Brain pericyte (primary cell): ENCODE measurements around the gene ZNRF2.
"Not testable (repeated sequence)": the region's sequence is repeated elsewhere in the genome, so short reads cannot be mapped to it uniquely, and the experiment has no call there.

ENCODE experiments used
- DNase-seq: peaks from one replicate; pipeline ENCODE4 v3.0.0-alpha.2; 2012; ENCODE audit warnings: low read depth, low spot score

ZNRF2 gene

GRCh38 chr7:30260246-30260768, 24.1 kb upstream of the ZNRF2 start:
- no peak for DNase-seq

GRCh38 chr7:30263090-30263710, 21.2 kb upstream of the ZNRF2 start:
- DNase-seq = no peak

GRCh38 chr7:30264052-30264451, 20.3 kb upstream of the ZNRF2 start:
- no peak for DNase-seq

DNA sequence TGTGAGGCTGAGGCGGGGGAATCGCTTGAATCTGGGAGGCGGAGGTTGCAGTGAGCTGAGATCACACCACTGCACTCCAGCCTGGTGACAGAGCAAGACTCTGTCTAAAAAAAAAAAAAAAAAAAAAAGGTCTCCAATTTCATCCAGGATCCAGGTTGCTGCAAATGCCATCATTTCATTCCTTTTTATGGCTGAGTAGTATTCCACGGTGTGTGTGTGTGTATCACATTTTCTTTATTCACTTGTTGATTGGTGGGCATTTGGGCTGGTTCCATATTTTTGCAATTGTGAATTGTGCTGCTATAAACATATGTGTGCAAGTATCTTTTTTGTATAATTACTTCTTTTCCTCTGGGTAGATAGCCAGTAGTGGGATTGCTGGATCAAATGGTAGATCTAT, 19.2 kb upstream of the ZNRF2 start:
- DNase-seq = not testable (repeated sequence)

DNA sequence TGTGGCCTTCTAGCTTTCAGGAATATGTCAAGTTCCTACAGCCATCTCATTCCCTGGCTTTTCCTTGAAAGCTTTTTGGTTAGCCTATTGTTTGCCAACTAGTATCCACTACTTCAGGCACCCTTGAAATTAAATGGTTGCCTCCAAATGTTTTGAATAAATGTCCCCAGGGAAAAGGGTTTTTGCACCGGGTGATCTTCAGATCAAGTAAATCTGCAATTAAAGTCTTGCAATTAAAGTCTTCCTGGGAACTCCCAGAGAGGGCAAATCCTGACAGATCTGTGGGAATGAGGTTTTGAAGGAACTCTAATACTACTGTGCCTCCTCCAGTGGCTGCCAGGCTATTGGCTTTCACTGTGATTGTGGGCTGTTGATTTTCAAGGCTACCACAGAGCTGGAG, 17.7 kb upstream of the ZNRF2 start:
- DNase-seq = no peak

DNA sequence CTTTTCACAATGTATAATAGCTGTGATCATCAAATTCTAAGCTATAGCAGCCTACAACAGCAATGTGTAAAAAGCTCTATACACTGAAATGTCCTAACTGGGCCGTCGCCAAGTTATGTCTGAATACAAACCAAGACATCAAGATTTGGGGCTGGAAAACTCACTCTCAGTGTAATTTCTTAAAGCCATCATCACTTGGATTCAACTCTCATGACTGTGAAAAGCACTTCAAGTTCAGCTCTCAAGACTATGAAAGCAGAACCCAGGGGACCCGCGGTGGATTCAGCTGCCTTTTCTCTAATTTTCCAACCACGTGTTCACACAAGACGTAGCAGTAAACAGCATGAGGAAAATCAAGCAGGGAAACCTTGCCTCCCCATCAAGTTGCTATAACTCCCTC, 15.8 kb upstream of the ZNRF2 start:
- no peak for DNase-seq

GRCh38 chr7:30269490-30269889, 14.9 kb upstream of the ZNRF2 start:
- DNase-seq = no peak

- no peak for DNase-seq
Observed at GRCh38 chr7:30270921-30271320, 13.5 kb upstream of the ZNRF2 start.

DNA sequence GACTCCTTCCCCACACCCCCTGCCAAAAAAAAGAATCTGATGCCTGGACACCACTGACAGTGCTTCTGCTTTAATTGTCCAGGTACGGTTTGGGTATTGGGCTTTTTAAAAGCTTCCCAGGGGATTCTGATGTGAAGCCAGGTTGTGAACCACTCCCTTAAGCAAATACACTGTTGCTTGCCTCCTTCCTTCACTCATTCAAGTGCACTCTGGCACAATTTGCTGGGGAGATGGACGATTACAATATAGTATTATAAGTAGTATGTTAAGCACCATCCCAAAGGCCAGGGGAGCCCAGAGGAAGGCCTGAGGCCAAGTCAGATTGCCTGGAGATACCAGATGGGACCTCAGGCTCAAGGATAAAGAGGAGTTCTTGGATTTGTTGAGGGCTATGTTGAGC, 12.3 kb upstream of the ZNRF2 start:
- DNase-seq = no peak

DNA sequence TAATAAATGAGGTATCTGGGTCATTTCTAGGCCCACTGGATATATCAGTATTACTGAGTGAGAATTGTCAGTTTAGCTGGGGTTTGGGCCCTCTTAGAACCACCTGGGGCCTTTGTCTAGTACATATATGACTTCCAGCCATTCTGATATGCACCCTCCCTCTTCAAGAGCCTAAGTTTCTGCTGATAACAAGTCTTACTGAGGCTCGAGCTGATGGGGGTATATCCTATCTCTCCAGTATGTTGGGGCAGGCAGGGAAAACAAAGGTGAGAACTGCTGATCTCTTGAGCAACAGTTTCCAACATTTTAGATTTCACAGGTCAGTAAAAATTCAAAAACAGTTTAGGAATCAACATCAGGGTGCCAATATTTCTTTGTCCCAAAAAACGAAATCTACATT, 10.8 kb upstream of the ZNRF2 start:
- DNase-seq = no peak

GRCh38 chr7:30274641-30275040, 9.8 kb upstream of the ZNRF2 start:
- no peak for DNase-seq

- no peak for DNase-seq
Observed at GRCh38 chr7:30276203-30276900, 8.0 kb upstream of the ZNRF2 start.

GRCh38 chr7:30278376-30278775, 6.0 kb upstream of the ZNRF2 start:
- no peak for DNase-seq

DNA sequence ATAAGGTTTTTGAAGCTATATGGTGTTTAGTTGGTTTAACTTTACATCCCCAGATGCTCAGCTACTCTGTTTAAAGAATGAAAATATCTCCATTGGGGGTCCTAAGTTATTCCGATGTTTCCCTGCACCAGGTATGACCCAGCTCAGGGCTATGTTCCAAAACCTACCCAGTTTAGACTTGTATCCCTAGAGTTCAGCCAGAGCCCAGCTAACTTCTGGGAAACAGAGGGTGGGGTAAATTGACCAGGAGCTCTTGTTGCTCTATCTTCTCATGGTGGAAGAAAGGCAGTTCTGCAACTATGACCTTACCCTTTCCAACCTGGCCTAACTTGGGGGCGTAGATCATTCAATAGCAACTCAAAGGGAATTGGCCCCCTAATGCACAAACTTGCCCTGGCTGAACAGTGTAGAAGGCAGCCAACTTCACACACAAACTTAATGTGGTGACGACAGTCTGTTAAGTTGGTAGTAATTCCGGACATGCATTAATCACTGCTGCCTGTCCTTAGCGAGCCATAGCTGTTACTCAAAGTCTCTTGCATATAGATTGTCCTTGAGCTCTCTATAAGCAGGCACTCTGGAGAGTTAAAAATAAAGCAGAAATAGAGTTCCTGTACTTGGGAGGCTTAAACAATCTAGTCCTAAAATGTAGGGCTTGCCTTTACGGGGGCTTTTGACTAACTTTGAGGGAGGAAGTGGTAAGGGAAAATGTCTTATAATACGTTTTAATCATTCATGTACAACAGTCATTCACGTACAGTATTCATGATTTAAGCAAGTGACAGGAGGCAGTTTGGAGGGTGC, 5.3 kb upstream of the ZNRF2 start:
- DNase-seq = no peak

DNA sequence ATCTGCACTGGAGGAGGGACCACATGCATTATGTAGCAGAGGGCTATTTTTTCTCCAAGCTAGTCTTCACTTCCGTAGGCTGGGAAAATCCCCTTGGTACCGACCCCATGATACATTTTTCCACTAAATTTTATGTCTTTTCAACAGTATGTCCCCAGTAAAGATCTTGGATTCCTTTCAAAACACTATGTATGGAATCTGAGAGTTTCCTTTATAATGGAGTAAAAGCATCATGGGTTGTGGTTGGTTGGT, 4.8 kb upstream of the ZNRF2 start:
- no peak for DNase-seq

DNA sequence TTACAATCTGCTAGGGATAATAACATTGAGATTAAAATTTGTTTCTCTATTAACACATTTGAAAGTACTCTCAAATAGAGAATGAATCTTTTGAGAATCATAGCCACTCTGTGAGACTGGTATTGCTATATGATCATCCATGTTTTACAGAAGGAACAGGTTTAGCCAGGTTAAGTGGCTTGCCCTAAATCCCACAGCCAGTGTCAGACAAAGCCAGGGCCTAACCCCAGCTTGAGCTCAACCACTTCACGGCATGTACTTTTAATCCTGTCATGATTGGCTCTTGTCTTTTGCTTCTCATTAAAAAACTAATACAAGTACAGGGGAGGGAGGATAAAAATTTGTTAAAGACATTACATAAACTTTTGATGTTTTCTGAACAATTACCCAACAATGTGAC, 3.8 kb upstream of the ZNRF2 start:
- DNase-seq = no peak

GRCh38 chr7:30281263-30281662, 3.1 kb upstream of the ZNRF2 start:
- DNase-seq = no peak

DNA sequence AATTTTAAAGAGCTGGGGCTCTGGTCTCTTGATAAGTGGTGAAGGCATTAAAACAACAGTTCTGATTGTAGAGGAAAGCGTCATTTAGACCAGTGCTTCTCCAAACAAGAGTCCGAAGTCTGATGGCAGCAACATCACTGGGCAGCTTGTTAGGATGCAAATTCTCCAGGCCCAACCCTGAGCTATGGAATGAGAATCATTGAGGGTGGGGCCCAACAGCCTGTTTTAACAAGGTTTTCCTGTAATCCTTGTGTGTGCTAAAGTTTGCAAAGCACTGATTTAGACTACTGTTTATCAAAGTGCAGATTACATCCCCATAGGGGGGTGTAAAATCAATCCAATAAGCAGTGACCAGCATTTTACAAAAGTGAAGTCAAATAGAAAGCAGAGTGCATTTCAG, 2.6 kb upstream of the ZNRF2 start:
- DNase-seq = no peak

- DNase-seq = no peak
Observed at GRCh38 chr7:30282735-30283134, 1.7 kb upstream of the ZNRF2 start.

GRCh38 chr7:30285067-30285535, 704 bp downstream of the ZNRF2 start:
- no peak for DNase-seq

DNA sequence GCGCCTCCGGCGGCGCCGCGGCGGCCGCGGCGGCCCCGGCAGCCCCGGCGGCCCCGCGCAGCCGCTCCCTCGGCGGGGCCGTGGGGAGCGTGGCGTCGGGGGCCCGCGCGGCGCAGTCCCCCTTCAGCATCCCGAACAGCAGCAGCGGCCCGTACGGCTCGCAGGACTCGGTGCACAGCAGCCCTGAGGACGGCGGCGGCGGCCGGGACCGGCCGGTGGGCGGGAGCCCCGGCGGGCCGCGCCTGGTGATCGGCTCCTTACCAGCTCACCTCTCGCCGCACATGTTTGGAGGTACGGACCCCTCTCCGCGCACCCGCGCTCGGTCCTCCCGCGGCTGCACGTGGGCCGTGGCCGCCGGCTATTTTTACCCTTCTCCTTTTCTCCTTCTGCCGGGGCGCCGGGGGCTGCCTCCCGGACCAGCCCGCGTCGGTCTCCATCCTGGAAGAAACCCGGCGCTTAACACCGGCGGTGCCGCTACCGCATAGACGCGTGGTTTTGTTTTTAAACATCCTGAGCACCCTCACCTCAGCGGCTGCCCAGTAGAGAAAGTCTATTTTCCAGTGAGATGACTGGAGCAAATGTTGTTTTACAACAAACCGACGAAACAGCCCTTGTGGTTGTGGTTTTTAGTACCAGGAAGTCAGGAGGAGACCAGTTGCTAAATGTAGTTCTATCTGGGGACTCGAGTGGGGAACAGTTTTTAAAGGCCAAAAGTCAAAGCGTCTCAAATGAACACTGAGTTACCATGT, 1.3 kb downstream of the ZNRF2 start:
- no peak for DNase-seq

- DNase-seq = no peak
Observed at GRCh38 chr7:30286749-30287148, 2.4 kb downstream of the ZNRF2 start.
